Liver (tissue), 9 donors: ENCODE data around the gene SRSF8. TPM values are rescaled to one million over a fixed set of nuclear protein-coding genes. Genes with fewer than 3 reads are reported as not detected.

ENCODE experiments used
- DNase-seq: peaks from one replicate; pipeline ENCODE4 v3.0.0-alpha.2; 2017; ENCODE audit warnings: low spot score
- H3K27ac ChIP-seq, 2 donors: one replicate each; pipeline ENCODE4 v1.7.0; 2013; ENCODE audit warnings: inconsistent platforms in 2 of 2, low read length in 2 of 2, control low read depth in 1 of 2, low read depth in 1 of 2, mild to moderate bottlenecking in 1 of 2
- H3K27me3 ChIP-seq, 4 donors: one replicate each; pipeline versions ENCODE4 v1.6.1 to v1.7.0; 2013; ENCODE audit warnings: low read length in 3 of 4, inconsistent platforms in 1 of 4, mild to moderate bottlenecking in 1 of 4, moderate library complexity in 1 of 4; ENCODE audit not compliant: control insufficient read depth in 4 of 4, insufficient read depth in 4 of 4
- H3K36me3 ChIP-seq, 4 donors: one replicate each; pipeline versions ENCODE4 v1.6.1 to v1.7.0; 2013; ENCODE audit warnings: low read length in 3 of 4, mild to moderate bottlenecking in 3 of 4, low read depth in 1 of 4, moderate library complexity in 1 of 4; ENCODE audit not compliant: control insufficient read depth in 4 of 4, insufficient read depth in 3 of 4
- H3K4me1 ChIP-seq, 4 donors: one replicate each; pipeline versions ENCODE4 v1.6.1 to v1.7.0; 2013; ENCODE audit warnings: low read length in 3 of 4, mild to moderate bottlenecking in 3 of 4, moderate library complexity in 1 of 4; ENCODE audit not compliant: control insufficient read depth in 4 of 4, insufficient read depth in 4 of 4
- H3K4me3 ChIP-seq, 3 donors: one replicate each; pipeline versions ENCODE4 v1.6.1 to v1.7.0; 2013; ENCODE audit warnings: low read length in 3 of 3, control low read depth in 1 of 3, low read depth in 1 of 3, mild to moderate bottlenecking in 1 of 3
- H3K9ac ChIP-seq, 2 donors: one replicate each; pipeline ENCODE4 v1.7.0; 2013; ENCODE audit warnings: low read length in 2 of 2, mild to moderate bottlenecking in 2 of 2, moderate library complexity in 2 of 2, control low read depth in 1 of 2, low read depth in 1 of 2
- H3K9me3 ChIP-seq, 4 donors: one replicate each; pipeline versions ENCODE4 v1.6.1 to v1.7.0; 2013; ENCODE audit warnings: low read length in 3 of 4; ENCODE audit not compliant: control insufficient read depth in 4 of 4
- EGR1 ChIP-seq, 2 donors: IDR thresholded peaks; 2 replicates each; pipeline ENCODE4 v1.6.1; 2016 to 2018; ENCODE audit warnings: antibody characterized with exemption in 2 of 2, low read depth in 2 of 2
- FOXA1 ChIP-seq: IDR thresholded peaks from 2 replicates; pipeline ENCODE4 v1.6.1; 2016; ENCODE audit warnings: antibody characterized with exemption
- FOXA2 ChIP-seq: IDR thresholded peaks from 2 replicates; pipeline ENCODE4 v1.6.1; 2016; ENCODE audit warnings: antibody characterized with exemption
- GABPA ChIP-seq, 2 donors: IDR thresholded peaks in 1 of 2; conservative IDR thresholded peaks in 1 of 2; 2 replicates each; pipeline ENCODE4 v1.6.1; 2016; ENCODE audit warnings: antibody characterized with exemption in 2 of 2, mild to moderate bottlenecking in 1 of 2, moderate library complexity in 1 of 2
- HNF4A ChIP-seq, 2 donors: conservative IDR thresholded peaks; 2 replicates each; pipeline ENCODE4 v1.6.1; 2016; ENCODE audit warnings: antibody characterized with exemption in 2 of 2, mild to moderate bottlenecking in 2 of 2
- NR2F2 ChIP-seq: IDR thresholded peaks from 2 replicates; pipeline ENCODE4 v1.6.1; 2016; ENCODE audit warnings: antibody characterized with exemption
- RAD21 ChIP-seq, 2 donors: IDR thresholded peaks; 2 replicates each; pipeline ENCODE4 v1.6.1; 2016; ENCODE audit warnings: antibody characterized with exemption in 2 of 2, mild to moderate bottlenecking in 2 of 2
- RXRA ChIP-seq, 2 donors: IDR thresholded peaks; 2 replicates each; pipeline ENCODE4 v1.6.1; 2017 to 2018; ENCODE audit warnings: antibody characterized with exemption in 2 of 2, mild to moderate bottlenecking in 1 of 2
- SP1 ChIP-seq: IDR thresholded peaks from 2 replicates; pipeline ENCODE4 v1.6.1; 2018; ENCODE audit warnings: antibody characterized with exemption, mild to moderate bottlenecking
- YY1 ChIP-seq: IDR thresholded peaks from 2 replicates; pipeline ENCODE4 v1.6.1; 2016; ENCODE audit warnings: antibody characterized with exemption, mild to moderate bottlenecking
- WGBS: extraction: QIAGEN DNeasy Blood & Tissue Kit; methylation state at CpG from one replicate; pipeline ENCODE4 v1.1.7; 2013; 5-methylcytosine and 5-hydroxymethylcytosine counted together
- polyA plus RNA-seq, 2 donors: library from polyadenylated mRNA; stranded (reverse) in 1 of 2; unstranded in 1 of 2; fragments of 200-250 nt in 1 of 2; fragments of >200 nt in 1 of 2; fragmentation: Nextera tagmentation in 1 of 2; extraction: Ambion mirVana in 1 of 2; gene quantifications; one replicate each; pipeline versions ENCODE4 v1.2.1 to v1.2.3, GENCODE V29; 2013 to 2015
- total RNA-seq, 2 donors: library from RNA; depleted of rRNA; stranded (reverse); fragments of >200 nt; gene quantifications; one replicate each; pipeline ENCODE4 v1.2.3, GENCODE V29; 2014
- TF ChIP-seq, protein P1 (sequence below): IDR thresholded peaks from 2 replicates; pipeline ENCODE4 v1.6.1; 2016; ENCODE audit warnings: antibody characterized with exemption
- TF ChIP-seq, protein P2 (sequence below): IDR thresholded peaks from 2 replicates; pipeline ENCODE4 v1.6.1; 2016; ENCODE audit warnings: antibody characterized with exemption
- TF ChIP-seq, protein P3 (sequence below): fragments of 150-350 bp; IDR thresholded peaks from 2 replicates; pipeline ENCODE4 v1.5.1; 2017; ENCODE audit warnings: improper control_type of control experiment, low read depth, low read length; ENCODE audit not compliant: missing input control
- TF ChIP-seq, protein P4 (sequence below): IDR thresholded peaks from 2 replicates; pipeline ENCODE4 v1.6.1; 2016; ENCODE audit warnings: antibody characterized with exemption, mild to moderate bottlenecking
- TF ChIP-seq, protein P5 (sequence below): IDR thresholded peaks from 2 replicates; pipeline ENCODE4 v1.6.1; 2016; ENCODE audit warnings: antibody characterized with exemption
- donor health status: healthy.
- donor health status: healthy.
- donor health status: healthy.
- donor health status: healthy.
- donor health status: healthy.

SRSF8 gene
- total and polyA plus RNA-seq, 4 donors = 15.4 to 31.8 (median 17.8) TPM

DNA sequence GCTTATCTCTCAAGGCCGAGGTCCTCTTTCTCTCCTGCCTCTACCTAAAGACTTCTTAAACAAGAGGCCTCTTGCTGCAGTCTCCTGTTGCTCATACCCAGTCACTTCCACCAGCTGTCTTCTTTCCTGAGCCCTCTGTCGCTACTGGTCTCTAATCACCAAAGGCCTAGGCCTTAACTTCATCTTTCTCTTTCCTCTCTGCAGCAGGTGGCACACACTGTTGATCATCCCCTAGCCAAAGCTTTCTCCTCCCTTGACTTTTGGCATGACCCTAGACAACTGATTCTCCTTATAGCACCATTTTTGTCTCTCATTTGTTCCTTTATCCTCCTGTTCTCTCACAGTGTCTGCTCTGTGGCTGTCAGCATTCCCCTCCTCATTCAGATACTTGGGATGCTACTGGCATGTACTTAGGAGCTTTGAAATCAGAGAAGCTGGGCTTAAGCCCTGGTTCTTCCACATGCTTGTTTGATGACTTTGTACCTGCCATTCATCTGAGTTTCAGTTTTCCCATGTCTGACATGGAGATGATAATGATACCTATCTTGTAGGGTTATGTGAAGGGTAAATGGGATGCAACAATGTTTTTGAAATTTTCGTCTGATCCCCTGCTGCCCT, 45.3 kb downstream of the SRSF8 start (continued):
- TF ChIP-seq EGR1 (IDR thresholded peaks at IDR 0.05; ENCODE audit: low read depth in 2 of 2) (no peak), SP1 (no peak), NR2F2 (no peak), HNF4A (conservative IDR thresholded peaks at IDR 0.05) (no peak)

DNA sequence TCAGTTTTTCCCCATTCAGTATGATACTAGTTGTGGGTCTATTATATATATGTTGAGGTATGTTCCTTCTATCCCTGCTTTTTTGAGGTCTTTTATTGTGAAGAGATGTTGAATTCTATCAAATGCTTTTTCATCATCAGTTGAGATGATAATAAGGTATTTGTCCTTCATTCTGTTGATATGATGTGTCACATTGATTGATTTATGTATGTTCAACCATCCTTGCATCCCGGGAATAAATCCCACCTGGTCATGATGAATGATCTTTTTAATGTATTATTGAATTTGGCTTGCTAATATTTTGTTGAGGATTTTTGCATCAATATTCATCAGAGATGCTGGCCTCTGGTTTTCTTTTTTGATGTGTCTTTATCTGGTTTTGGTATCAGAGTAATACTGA, 48.9 kb downstream of the SRSF8 start:
- TF ChIP-seq GABPA (IDR thresholded peaks at IDR 0.05 in 1 of 2, conservative IDR thresholded peaks at IDR 0.05 in 1 of 2) = no peak
- no peak for TF ChIP-seq HNF4A (conservative IDR thresholded peaks at IDR 0.05)
- TF ChIP-seq, protein P1, sequence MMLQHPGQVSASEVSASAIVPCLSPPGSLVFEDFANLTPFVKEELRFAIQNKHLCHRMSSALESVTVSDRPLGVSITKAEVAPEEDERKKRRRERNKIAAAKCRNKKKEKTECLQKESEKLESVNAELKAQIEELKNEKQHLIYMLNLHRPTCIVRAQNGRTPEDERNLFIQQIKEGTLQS = no peak
- no peak for TF ChIP-seq FOXA1
- TF ChIP-seq RXRA (IDR thresholded peaks at IDR 0.05) = no peak
- TF ChIP-seq, protein P2, sequence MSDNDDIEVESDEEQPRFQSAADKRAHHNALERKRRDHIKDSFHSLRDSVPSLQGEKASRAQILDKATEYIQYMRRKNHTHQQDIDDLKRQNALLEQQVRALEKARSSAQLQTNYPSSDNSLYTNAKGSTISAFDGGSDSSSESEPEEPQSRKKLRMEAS = no peak
- no peak for TF ChIP-seq YY1
- no peak for TF ChIP-seq FOXA2
- TF ChIP-seq, protein P3, sequence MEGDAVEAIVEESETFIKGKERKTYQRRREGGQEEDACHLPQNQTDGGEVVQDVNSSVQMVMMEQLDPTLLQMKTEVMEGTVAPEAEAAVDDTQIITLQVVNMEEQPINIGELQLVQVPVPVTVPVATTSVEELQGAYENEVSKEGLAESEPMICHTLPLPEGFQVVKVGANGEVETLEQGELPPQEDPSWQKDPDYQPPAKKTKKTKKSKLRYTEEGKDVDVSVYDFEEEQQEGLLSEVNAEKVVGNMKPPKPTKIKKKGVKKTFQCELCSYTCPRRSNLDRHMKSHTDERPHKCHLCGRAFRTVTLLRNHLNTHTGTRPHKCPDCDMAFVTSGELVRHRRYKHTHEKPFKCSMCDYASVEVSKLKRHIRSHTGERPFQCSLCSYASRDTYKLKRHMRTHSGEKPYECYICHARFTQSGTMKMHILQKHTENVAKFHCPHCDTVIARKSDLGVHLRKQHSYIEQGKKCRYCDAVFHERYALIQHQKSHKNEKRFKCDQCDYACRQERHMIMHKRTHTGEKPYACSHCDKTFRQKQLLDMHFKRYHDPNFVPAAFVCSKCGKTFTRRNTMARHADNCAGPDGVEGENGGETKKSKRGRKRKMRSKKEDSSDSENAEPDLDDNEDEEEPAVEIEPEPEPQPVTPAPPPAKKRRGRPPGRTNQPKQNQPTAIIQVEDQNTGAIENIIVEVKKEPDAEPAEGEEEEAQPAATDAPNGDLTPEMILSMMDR = no peak
- TF ChIP-seq, protein P4, sequence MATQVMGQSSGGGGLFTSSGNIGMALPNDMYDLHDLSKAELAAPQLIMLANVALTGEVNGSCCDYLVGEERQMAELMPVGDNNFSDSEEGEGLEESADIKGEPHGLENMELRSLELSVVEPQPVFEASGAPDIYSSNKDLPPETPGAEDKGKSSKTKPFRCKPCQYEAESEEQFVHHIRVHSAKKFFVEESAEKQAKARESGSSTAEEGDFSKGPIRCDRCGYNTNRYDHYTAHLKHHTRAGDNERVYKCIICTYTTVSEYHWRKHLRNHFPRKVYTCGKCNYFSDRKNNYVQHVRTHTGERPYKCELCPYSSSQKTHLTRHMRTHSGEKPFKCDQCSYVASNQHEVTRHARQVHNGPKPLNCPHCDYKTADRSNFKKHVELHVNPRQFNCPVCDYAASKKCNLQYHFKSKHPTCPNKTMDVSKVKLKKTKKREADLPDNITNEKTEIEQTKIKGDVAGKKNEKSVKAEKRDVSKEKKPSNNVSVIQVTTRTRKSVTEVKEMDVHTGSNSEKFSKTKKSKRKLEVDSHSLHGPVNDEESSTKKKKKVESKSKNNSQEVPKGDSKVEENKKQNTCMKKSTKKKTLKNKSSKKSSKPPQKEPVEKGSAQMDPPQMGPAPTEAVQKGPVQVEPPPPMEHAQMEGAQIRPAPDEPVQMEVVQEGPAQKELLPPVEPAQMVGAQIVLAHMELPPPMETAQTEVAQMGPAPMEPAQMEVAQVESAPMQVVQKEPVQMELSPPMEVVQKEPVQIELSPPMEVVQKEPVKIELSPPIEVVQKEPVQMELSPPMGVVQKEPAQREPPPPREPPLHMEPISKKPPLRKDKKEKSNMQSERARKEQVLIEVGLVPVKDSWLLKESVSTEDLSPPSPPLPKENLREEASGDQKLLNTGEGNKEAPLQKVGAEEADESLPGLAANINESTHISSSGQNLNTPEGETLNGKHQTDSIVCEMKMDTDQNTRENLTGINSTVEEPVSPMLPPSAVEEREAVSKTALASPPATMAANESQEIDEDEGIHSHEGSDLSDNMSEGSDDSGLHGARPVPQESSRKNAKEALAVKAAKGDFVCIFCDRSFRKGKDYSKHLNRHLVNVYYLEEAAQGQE = no peak
- TF ChIP-seq RAD21 (IDR thresholded peaks at IDR 0.05) = no peak
- TF ChIP-seq EGR1 (IDR thresholded peaks at IDR 0.05; ENCODE audit: low read depth in 2 of 2) = no peak
- TF ChIP-seq, protein P5, sequence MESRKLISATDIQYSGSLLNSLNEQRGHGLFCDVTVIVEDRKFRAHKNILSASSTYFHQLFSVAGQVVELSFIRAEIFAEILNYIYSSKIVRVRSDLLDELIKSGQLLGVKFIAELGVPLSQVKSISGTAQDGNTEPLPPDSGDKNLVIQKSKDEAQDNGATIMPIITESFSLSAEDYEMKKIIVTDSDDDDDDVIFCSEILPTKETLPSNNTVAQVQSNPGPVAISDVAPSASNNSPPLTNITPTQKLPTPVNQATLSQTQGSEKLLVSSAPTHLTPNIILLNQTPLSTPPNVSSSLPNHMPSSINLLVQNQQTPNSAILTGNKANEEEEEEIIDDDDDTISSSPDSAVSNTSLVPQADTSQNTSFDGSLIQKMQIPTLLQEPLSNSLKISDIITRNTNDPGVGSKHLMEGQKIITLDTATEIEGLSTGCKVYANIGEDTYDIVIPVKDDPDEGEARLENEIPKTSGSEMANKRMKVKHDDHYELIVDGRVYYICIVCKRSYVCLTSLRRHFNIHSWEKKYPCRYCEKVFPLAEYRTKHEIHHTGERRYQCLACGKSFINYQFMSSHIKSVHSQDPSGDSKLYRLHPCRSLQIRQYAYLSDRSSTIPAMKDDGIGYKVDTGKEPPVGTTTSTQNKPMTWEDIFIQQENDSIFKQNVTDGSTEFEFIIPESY = no peak
- Histone ChIP-seq H3K9me3 (no peaks in the 10 kb centered on the region), H3K4me3 (no peak overlapping the region), H3K27ac (no peak overlapping the region), H3K36me3 (no peaks in the 10 kb centered on the region), H3K4me1 (no peaks in the 10 kb centered on the region), H3K9ac (no peak overlapping the region), H3K27me3 (no peaks in the 10 kb centered on the region)
- no peak for DNase-seq
- WGBS = 78% methylated on average over 1 of the region's 1 CpG
